Fibroblast of skin of back (primary cell): Measurements from ENCODE around the gene ADAMTS18.
"Not testable (repeated sequence)": the region's sequence is repeated elsewhere in the genome, so short reads cannot be mapped to it uniquely, and the experiment has no call there.

ENCODE experiments used
- DNase-seq: peaks from one replicate; pipeline ENCODE4 v3.0.0-alpha.2; 2013

Gene ADAMTS18

DNA sequence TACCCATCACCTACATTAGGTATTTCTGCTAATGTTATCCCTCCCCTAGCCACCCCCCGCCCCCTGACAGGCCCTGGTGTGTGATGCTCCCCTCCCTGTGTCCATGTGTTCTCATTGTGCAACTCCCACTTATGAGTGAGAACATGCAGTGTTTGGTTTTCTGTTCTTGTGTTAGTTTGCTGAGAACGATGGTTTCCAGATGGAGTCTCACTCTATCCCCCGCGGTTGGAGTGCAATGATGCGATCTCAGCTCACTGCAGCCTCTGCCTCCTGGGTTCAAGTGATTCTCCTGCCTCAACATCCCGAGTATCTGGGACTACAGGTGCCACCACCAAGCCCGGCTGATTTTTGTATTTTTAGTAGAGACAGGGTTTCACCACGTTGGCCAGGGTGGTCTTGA, 155.5 kb downstream of the ADAMTS18 start:
- DNase-seq, result not testable (repeated sequence)

DNA sequence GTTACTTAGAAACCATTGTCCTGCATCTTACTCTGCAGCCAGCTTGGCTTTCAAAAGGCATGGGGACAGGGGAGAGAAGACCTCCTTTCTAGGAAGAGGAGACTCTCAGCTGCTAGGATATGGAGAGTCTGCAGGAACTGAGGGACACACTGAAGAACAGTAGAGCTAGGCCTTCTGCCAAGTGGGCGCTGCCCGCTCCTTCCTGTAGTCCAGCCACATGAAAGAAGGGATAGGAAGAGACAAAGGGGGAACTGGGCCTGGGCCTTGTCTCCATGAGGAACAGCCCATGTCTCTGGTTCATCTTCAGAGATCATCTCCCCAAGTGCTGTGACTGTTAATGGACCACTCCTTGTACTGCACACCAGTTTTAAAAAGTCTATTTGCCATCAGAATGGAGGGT, 157.3 kb downstream of the ADAMTS18 start:
- no peak for DNase-seq

GRCh38 chr16:77277141-77277540, 157.7 kb downstream of the ADAMTS18 start:
- no peak for DNase-seq

GRCh38 chr16:77276661-77277060, 158.2 kb downstream of the ADAMTS18 start:
- no peak for DNase-seq

- DNase-seq, result not testable (repeated sequence)
Measured at GRCh38 chr16:77275303-77275702, 159.5 kb downstream of the ADAMTS18 start.

GRCh38 chr16:77273815-77274214, 161.0 kb downstream of the ADAMTS18 start:
- DNase-seq, result no peak

GRCh38 chr16:77271532-77272426, 163.1 kb downstream of the ADAMTS18 start:
- no peak for DNase-seq

DNA sequence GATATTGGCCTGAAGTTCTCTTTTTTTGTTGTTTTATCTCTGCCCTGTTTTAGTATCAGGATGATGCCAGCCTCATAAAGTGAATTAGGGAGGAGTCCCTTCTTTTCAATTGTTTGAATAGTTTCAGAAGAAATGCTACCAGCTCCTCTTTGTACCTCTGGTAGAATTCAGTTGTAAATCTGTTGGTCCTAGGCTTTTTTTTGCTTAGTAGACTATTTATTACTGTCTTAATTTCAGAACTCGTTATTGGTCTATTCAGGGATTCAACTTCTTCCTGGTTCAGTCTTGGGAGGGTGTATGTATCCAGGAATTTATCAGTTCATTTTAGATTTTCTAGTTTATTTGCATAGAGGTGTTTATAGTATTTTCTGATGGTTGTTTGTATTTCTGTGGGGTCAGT, 168.6 kb downstream of the ADAMTS18 start:
- not testable (repeated sequence) for DNase-seq

GRCh38 chr16:77262971-77263370, 171.9 kb downstream of the ADAMTS18 start:
- no peak for DNase-seq

DNA sequence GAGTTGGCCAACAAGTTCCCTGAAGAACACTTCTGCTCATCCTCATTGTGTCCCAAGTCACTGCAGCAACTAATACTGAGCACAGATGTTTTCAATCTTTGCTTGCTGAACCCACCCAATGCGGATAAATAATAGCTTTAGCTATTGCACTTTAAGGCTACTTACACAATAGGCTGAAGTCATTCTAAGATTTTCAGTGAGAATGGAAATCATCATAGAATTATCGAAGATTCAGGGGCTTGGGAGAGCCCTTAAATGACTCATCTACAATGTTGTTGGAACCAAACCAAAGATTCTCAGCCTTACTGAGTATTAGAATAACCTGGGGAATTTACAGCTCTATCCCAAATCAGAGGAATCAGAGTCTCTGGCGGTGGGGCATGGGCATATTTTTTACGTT, 184.4 kb downstream of the ADAMTS18 start:
- DNase-seq, result peak; percentile 37

DNA sequence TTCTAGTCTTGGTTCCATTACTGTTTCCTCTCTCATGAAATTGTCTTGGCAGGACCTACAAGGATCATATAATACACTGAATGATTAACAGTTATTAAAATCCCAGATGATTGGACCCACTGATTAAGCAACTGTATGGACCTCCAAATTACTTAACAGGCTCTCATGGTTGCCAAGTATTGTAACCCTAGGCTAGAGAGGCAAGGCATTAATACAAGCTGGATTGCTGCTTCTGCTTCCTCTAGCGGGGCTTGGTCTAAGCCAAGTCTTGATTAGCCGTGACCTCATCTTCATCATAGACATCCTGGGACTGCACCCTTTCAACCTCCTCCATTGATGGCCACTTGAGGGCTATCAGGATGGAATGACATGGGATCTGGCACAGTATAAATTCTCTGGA, 188.7 kb downstream of the ADAMTS18 start:
- DNase-seq, result no peak

- not testable (repeated sequence) for DNase-seq
Measured at GRCh38 chr16:77242471-77242870, 192.4 kb downstream of the ADAMTS18 start.

DNA sequence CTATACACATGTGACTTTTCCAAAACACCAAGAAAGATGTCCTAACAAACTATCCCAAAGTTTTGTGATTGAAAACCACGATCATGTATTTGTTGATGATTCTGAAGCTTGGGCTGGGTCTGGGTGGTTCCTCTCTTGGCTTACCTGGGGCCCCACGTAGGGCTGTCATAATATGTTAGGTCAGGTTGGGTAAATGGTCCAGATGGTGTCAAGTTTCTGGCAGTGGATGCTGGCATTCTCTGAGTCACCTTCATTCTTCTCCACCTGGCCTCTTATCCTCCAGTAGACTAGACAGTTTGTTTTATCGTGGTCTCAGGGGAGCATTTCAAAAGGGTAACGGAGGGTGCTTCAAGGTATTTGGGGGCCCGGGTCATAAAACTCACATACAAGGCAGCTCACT, 196.2 kb downstream of the ADAMTS18 start:
- DNase-seq, result no peak

DNA sequence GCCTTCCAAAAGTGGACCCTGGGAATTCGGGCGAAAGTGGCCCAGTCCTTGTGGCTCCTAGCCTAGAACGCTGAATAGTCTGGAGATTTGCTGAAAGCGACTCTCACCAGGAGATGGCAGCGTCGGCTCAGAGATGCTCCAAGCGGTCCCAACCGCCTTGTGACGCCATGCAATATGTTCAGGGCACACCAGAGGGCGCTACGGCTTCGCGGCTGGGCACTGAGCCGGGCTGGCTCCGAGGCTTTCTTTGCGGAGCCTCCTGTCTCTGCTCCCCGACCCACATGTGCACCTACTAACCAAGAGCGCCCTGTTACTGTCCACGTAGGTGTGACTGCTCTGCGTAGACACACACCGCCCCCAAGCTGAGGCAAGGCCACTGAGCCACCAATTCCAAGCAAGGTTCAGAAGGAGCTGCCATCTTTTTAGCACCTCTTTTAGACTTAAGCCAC, 198.7 kb downstream of the ADAMTS18 start:
- DNase-seq, result peak; percentile 66

GRCh38 chr16:77234611-77235010, 200.2 kb downstream of the ADAMTS18 start:
- no peak for DNase-seq

DNA sequence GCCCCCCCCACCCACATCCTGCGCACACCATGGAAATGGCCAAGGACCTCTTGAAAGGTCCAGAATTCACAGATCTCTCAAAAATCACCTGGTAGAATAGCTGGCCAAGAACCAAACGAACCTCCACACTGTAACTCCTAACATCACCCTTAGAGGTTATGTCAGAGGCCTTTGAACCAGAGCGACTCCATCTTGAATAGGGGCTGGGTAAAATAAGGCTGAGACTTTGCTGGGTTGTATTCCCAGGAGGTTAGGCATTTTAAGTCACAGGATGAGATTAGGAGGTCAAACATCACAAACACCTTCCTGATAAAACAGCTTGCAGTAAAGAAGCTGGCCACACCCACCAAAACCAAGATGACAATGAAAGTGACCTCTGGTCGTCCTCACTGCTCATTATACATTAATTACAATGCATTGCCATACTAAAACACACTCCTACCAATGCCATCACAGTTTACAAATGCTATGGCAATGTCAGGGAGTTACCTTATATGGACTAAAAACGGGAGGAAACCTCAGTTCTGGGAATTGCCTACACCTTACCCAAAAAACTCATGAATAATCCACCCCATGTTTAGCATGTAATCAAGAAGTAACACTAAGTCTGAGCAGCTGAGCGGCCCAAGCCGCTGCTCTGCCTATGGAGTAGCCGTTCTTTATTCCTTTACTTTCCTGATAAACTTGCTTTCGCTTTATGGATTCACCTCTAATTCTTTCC, 200.9 kb downstream of the ADAMTS18 start:
- DNase-seq, result no peak
